Measurements from ENCODE around the gene SYNGR4. TPM values are rescaled to one million over a fixed set of nuclear protein-coding genes. Genes with fewer than 3 reads are reported as not detected.

SYNGR4 gene
- total and polyA plus RNA-seq, 2 donors (not counting 1 experiment from before 2014, with no cell fraction given), result not detected

DNA sequence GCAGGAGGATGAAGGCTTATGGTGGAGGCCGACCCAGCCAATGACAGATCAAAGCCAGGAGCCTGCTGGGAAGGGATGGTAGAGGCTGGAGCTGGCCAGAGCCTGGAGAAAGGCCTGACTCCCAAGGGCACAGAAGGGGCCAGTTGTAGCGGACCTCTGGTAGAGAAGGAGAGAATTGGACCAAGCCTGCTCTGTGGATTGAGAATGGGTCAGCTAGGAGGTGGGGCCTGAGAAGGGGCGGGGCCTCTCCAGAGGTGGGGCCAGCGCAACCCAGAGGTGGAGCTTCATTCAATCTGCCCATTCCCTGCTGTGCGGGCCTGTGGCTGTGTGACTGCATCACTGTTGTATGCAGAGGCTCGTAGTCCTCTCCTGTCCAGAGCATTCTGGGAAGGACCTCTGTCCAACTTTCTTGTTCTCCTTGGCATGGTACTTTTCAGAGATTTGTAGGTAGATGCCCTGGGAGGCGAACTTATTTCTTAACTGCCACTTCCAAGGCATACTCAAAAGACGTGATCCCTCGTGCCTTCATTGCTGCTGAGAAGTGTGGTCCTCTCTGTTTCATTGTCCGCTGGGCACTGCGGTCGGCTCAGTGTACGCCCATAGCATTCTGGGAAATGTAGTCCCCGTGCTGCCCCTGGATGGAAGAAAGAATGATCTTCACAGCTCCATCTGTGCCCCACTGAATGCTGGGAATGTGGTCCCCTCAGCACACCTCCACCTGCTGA is 36.0 kb downstream of the SYNGR4 start:
- TF ChIP-seq EZH2 (IDR thresholded peaks at IDR 0.05; ENCODE audit: borderline replicate concordance, insufficient read depth, low read depth, low read length, poor library complexity, severe bottlenecking) (no peak), CTCF (IDR thresholded peaks at IDR 0.05) (no peak)
- DNase-seq, result peak; percentile 53
- no peaks in the 10 kb centered on the region for H3K79me2 ChIP-seq (ENCODE audit: control insufficient read depth, insufficient read depth, low read length)
- Mint-ChIP-seq H3K4me3 (peak overlapping the region; percentile 74), H3K27ac (peak overlapping the region; percentile 10), H3K4me1 (peaks cover 28% of the 10 kb centered on the region), H3K9me3 (ENCODE audit: insufficient read depth) (no peaks in the 10 kb centered on the region), H3K27me3 (peaks cover 17% of the 10 kb centered on the region)
- no peak overlapping the region for H3K4me2 ChIP-seq (replicated peaks; ENCODE audit: low read depth, low read length, poor library complexity, severe bottlenecking)
- H4K20me1 ChIP-seq (ENCODE audit: control insufficient read depth, insufficient read depth, low read length, poor library complexity, severe bottlenecking), result no peaks in the 10 kb centered on the region
- H3K36me3 ChIP-seq (replicated peaks in 1 of 2; ENCODE audit: control extremely low read depth in 1 of 2, control insufficient read depth in 1 of 2, extremely low read depth in 1 of 2, insufficient read depth in 2 of 2, low read length in 1 of 2), result no peaks in the 10 kb centered on the region
- no peak overlapping the region for H2AFZ ChIP-seq (ENCODE audit: insufficient read depth, low read depth, low read length, poor library complexity, severe bottlenecking)
- peaks cover 0 to 28% (median 19%) of the 10 kb centered on the region in 4 experiments for H3K27me3 ChIP-seq (replicated peaks in 1 of 4; ENCODE audit: control extremely low read depth in 1 of 4, control insufficient read depth in 3 of 4, insufficient read depth in 4 of 4, low read length in 3 of 4)
- peaks cover 0 to 25% (median 0%) of the 10 kb centered on the region in 3 donors for H3K9me3 ChIP-seq (ENCODE audit: control extremely low read depth in 1 of 3, control insufficient read depth in 2 of 3, insufficient read depth in 1 of 3, low read length in 2 of 3)
- peak; percentile 22 for ATAC-seq (ENCODE audit: low read depth)
- intact Hi-C loops (cut with micrococcal nuclease), result loop anchor here (1.0 kb wide), 1 partner anchor 36 kb away; the partner anchor contains the start of gene SYNGR4
- H3K4me3 ChIP-seq (ENCODE audit: control extremely low read depth in 1 of 5, extremely low read depth in 1 of 5, insufficient read depth in 1 of 5, low read depth in 2 of 5, low read length in 4 of 5), result no peak overlapping the region
- H3K9ac ChIP-seq (ENCODE audit: low read length), result no peak overlapping the region
- no peak overlapping the region for H3K27ac ChIP-seq (ENCODE audit: low read length in 2 of 2)
- ChIA-PET CTCF (interaction anchor here (0.5 to 2.4 kb wide), 5 partner anchors 9 to 554 kb away, joined by 3 to 19 read pairs (median 3); partner anchors contain the start of gene KDELR1), POLR2A (interaction anchor here (0.7 kb wide), 1 partner anchor 17 kb away, joined by 4 read pairs; no protein-coding TSS in a partner anchor)
- 49% methylated on average over 10 of the region's 14 CpGs for WGBS (ENCODE audit: insufficient coverage)
- peaks cover 27 to 28% of the 10 kb centered on the region in 2 donors for H3K4me1 ChIP-seq (ENCODE audit: control insufficient read depth in 2 of 2, insufficient read depth in 2 of 2, low read length in 2 of 2)

DNA sequence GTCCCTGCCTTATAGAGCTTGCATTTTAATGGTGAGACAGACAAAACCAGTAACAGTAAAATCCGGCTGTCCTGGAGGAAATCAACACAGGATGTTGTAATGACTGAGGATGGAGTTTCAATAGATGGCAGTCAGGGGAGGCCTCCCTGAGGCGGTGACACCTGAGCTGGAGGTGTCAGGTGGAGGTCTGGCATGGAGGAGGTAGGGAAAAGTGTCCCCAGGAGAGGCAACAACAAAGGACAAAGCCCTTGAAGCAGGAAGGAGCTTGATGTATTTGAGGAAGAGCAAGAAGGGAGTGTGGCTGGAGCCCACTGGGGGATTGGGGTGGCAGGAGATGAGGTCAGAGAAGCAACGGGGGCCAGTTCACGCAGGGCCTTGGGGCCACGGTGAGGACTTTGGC is 37.1 kb downstream of the SYNGR4 start:
- CTCF ChIA-PET, result interaction anchor here (2.4 kb wide), 1 partner anchor 10 kb away, joined by 19 read pairs; the partner anchor contains the start of gene KDELR1
- Histone ChIP-seq H2AFZ (ENCODE audit: insufficient read depth, low read depth, low read length, poor library complexity, severe bottlenecking) (no peak overlapping the region), H3K4me1 (ENCODE audit: control insufficient read depth in 2 of 2, insufficient read depth in 2 of 2, low read length in 2 of 2) (peaks cover 17 to 19% of the 10 kb centered on the region in 2 donors), H3K79me2 (ENCODE audit: control insufficient read depth, insufficient read depth, low read length) (no peaks in the 10 kb centered on the region), H3K9ac (ENCODE audit: low read length) (no peak overlapping the region), H3K4me3 (ENCODE audit: control extremely low read depth in 1 of 5, extremely low read depth in 1 of 5, insufficient read depth in 1 of 5, low read depth in 2 of 5, low read length in 4 of 5) (no peak overlapping the region), H3K9me3 (ENCODE audit: control extremely low read depth in 1 of 3, control insufficient read depth in 2 of 3, insufficient read depth in 1 of 3, low read length in 2 of 3) (peaks cover 1 to 20% (median 2%) of the 10 kb centered on the region in 3 donors), H3K27me3 (replicated peaks in 1 of 4; ENCODE audit: control extremely low read depth in 1 of 4, control insufficient read depth in 3 of 4, insufficient read depth in 4 of 4, low read length in 3 of 4) (peaks cover 0 to 21% (median 11%) of the 10 kb centered on the region in 4 experiments), H4K20me1 (ENCODE audit: control insufficient read depth, insufficient read depth, low read length, poor library complexity, severe bottlenecking) (no peaks in the 10 kb centered on the region), H3K36me3 (replicated peaks in 1 of 2; ENCODE audit: control extremely low read depth in 1 of 2, control insufficient read depth in 1 of 2, extremely low read depth in 1 of 2, insufficient read depth in 2 of 2, low read length in 1 of 2) (no peaks in the 10 kb centered on the region), H3K4me2 (replicated peaks; ENCODE audit: low read depth, low read length, poor library complexity, severe bottlenecking) (no peak overlapping the region), H3K27ac (ENCODE audit: low read length in 2 of 2) (no peak overlapping the region)
- Mint-ChIP-seq H3K27ac (peak overlapping the region; percentile 1), H3K9me3 (ENCODE audit: insufficient read depth) (peaks cover 4% of the 10 kb centered on the region), H3K27me3 (peaks cover 14% of the 10 kb centered on the region), H3K4me1 (peaks cover 25% of the 10 kb centered on the region), H3K4me3 (no peak overlapping the region)
- no peak for ATAC-seq (ENCODE audit: low read depth)
- TF ChIP-seq CTCF (IDR thresholded peaks at IDR 0.05) (no peak), EZH2 (IDR thresholded peaks at IDR 0.05; ENCODE audit: borderline replicate concordance, insufficient read depth, low read depth, low read length, poor library complexity, severe bottlenecking) (no peak)
- POLR2A ChIA-PET, result interaction anchor here (0.7 kb wide), 1 partner anchor 13 kb away, joined by 4 read pairs; no protein-coding TSS in a partner anchor
- intact Hi-C loops (cut with micrococcal nuclease), result no loop called here
- 88% methylated on average over 5 of the region's 5 CpGs for WGBS (ENCODE audit: insufficient coverage)
- no peak for DNase-seq
